IPS-18c (cell line): ENCODE results near the gene ZNF385D.
"Not testable (repeated sequence)": the region's sequence is repeated elsewhere in the genome, so short reads cannot be mapped to it uniquely, and the experiment has no call there.

Experiments
- H3K4me3 ChIP-seq: 2 replicates; pipeline ENCODE4 v1.7.0; 2013; ENCODE audit warnings: low read depth, mild to moderate bottlenecking, low read length, moderate library complexity; ENCODE audit not compliant: insufficient read depth
- H3K9me3 ChIP-seq: one replicate; pipeline ENCODE4 v1.6.1; 2013; ENCODE audit warnings: mild to moderate bottlenecking, low read length, moderate library complexity; ENCODE audit not compliant: control insufficient read depth, insufficient read depth

ZNF385D gene

GRCh38 chr3:21405671-21406667, 345.0 kb downstream of the ZNF385D start:
- Histone ChIP-seq H3K4me3 (no peak overlapping the region), H3K9me3 (no peaks in the 10 kb centered on the region)

GRCh38 chr3:21398461-21398860, 352.5 kb downstream of the ZNF385D start:
- Histone ChIP-seq H3K9me3 (no peaks in the 10 kb centered on the region), H3K4me3 (no peak overlapping the region)

GRCh38 chr3:21393683-21394311, 357.2 kb downstream of the ZNF385D start:
- no peak overlapping the region for H3K4me3 ChIP-seq

GRCh38 chr3:21392526-21392925, 358.5 kb downstream of the ZNF385D start:
- Histone ChIP-seq H3K4me3 (no peak overlapping the region), H3K9me3 (no peaks in the 10 kb centered on the region)

More at GRCh38 chr3:21393683-21394311, 357.2 kb downstream of the ZNF385D start:
- H3K9me3 ChIP-seq = no peaks in the 10 kb centered on the region

- H3K4me3 ChIP-seq = no peak overlapping the region
- no peaks in the 10 kb centered on the region for H3K9me3 ChIP-seq
These were observed 360.2 kb downstream of the ZNF385D start for GRCh38 chr3:21390856-21391255.

- H3K4me3 ChIP-seq = no peak overlapping the region
- H3K9me3 ChIP-seq = no peaks in the 10 kb centered on the region
These were observed 360.9 kb downstream of the ZNF385D start for GRCh38 chr3:21390136-21390535.

GRCh38 chr3:21387142-21387826, 363.7 kb downstream of the ZNF385D start:
- not testable (repeated sequence) for H3K9me3 ChIP-seq, H3K4me3 ChIP-seq

GRCh38 chr3:21378036-21378435, 373.0 kb downstream of the ZNF385D start:
- H3K4me3 ChIP-seq, H3K9me3 ChIP-seq: not testable (repeated sequence)

- Histone ChIP-seq H3K9me3 (peaks cover 2% of the 10 kb centered on the region), H3K4me3 (no peak overlapping the region)
These were observed 373.8 kb downstream of the ZNF385D start for GRCh38 chr3:21377071-21377769.

GRCh38 chr3:21372316-21372715, 378.7 kb downstream of the ZNF385D start:
- Histone ChIP-seq H3K4me3 (no peak overlapping the region), H3K9me3 (peaks cover 2% of the 10 kb centered on the region)
